CD4-positive, alpha-beta T cell treated with Interleukin-15 for 4 hours (primary cell): Measurements from ENCODE around the gene LTA.
A peak's percentile ranks its signal among the peaks of the same experiment; 100 is the strongest.
"Not testable (repeated sequence)": the region's sequence is repeated elsewhere in the genome, so short reads cannot be mapped to it uniquely, and the experiment has no call there.

ENCODE experiments used
- DNase-seq: peaks from one replicate; pipeline ENCODE4 v3.0.0-alpha.2; 2020; ENCODE audit warnings: low spot score

LTA gene

GRCh38 chr6:31586599-31587281 is 14.7 kb downstream of the LTA start:
- DNase-seq = no peak

GRCh38 chr6:31587791-31588777 is 16.0 kb downstream of the LTA start:
- DNase-seq = no peak

- no peak for DNase-seq
Measured at GRCh38 chr6:31588871-31589650, 17.0 kb downstream of the LTA start.

GRCh38 chr6:31590691-31591090 is 18.6 kb downstream of the LTA start:
- DNase-seq = not testable (repeated sequence)

GRCh38 chr6:31592396-31592771 is 20.3 kb downstream of the LTA start:
- DNase-seq = no peak

- DNase-seq = peak; percentile 85
Measured at GRCh38 chr6:31597006-31597405, 24.9 kb downstream of the LTA start.

- DNase-seq = no peak
Measured at GRCh38 chr6:31607317-31607716, 35.2 kb downstream of the LTA start.

- no peak for DNase-seq
Measured at GRCh38 chr6:31609519-31610406, 37.7 kb downstream of the LTA start.

- DNase-seq = no peak
Measured at GRCh38 chr6:31610968-31611367, 38.9 kb downstream of the LTA start.

GRCh38 chr6:31614075-31614619 is 42.1 kb downstream of the LTA start:
- no peak for DNase-seq

GRCh38 chr6:31614684-31615578 is 42.8 kb downstream of the LTA start, which contains the start of gene AIF1:
TSS of gene AIF1 (plus strand) at chr6:31615234. CDS start at chr6:31615330, 96 bp downstream.
- no peak for DNase-seq

GRCh38 chr6:31615748-31616147 is 43.7 kb downstream of the LTA start:
- DNase-seq = no peak

GRCh38 chr6:31617010-31617409 is 44.9 kb downstream of the LTA start:
- no peak for DNase-seq

- DNase-seq = peak; percentile 98
Measured at GRCh38 chr6:31619805-31620585, 47.9 kb downstream of the LTA start.

GRCh38 chr6:31620586-31621319 is 48.7 kb downstream of the LTA start, which contains the start of gene PRRC2A:
TSS of gene PRRC2A (plus strand) at chr6:31620715. CDS start at chr6:31622790, 2,075 bp downstream.
- no peak for DNase-seq

- no peak for DNase-seq
Measured at GRCh38 chr6:31621320-31621939, 49.3 kb downstream of the LTA start.

- DNase-seq = no peak
Measured at GRCh38 chr6:31621991-31622390, 49.9 kb downstream of the LTA start.

GRCh38 chr6:31622684-31623091 is 50.6 kb downstream of the LTA start:
- no peak for DNase-seq
